Endodermal cell (in vitro differentiated cells): ENCODE measurements around the gene TENT5C. TPM values are rescaled to one million over a fixed set of nuclear protein-coding genes. Genes with fewer than 3 reads are reported as not detected.

Experiments
- DNase-seq: peaks from one replicate; pipeline ENCODE4 v3.0.0-alpha.2; 2017
- H3K27ac ChIP-seq: 2 replicates; pipeline ENCODE4 v1.5.1; 2013; ENCODE audit warnings: mild to moderate bottlenecking, low read depth, low read length, moderate library complexity
- H3K27me3 ChIP-seq: 2 replicates; pipeline ENCODE4 v1.6.1; 2013; ENCODE audit warnings: mild to moderate bottlenecking, low read length, moderate library complexity; ENCODE audit not compliant: insufficient read depth, control insufficient read depth, poor library complexity, severe bottlenecking
- H3K36me3 ChIP-seq: 2 replicates; pipeline ENCODE4 v1.7.0; 2013; ENCODE audit warnings: mild to moderate bottlenecking, low read length, moderate library complexity; ENCODE audit not compliant: control insufficient read depth, insufficient read depth
- H3K4me1 ChIP-seq: one replicate; pipeline ENCODE4 v1.7.0; 2013; ENCODE audit warnings: low read length; ENCODE audit not compliant: control insufficient read depth, insufficient read depth
- H3K4me3 ChIP-seq: 2 replicates; pipeline ENCODE4 v1.5.1; 2013; ENCODE audit warnings: mild to moderate bottlenecking, low read length, moderate library complexity
- H3K9ac ChIP-seq: 2 replicates; pipeline ENCODE4 v1.6.1; 2013; ENCODE audit warnings: mild to moderate bottlenecking, low read length, moderate library complexity; ENCODE audit not compliant: poor library complexity, severe bottlenecking; ENCODE audit errors: extremely low read depth
- H3K9me3 ChIP-seq: 2 replicates; pipeline ENCODE4 v1.6.1; 2013; ENCODE audit warnings: mild to moderate bottlenecking, low read length, moderate library complexity; ENCODE audit not compliant: control insufficient read depth
- H3K27ac Mint-ChIP-seq: 2 replicates; pipeline ENCODE4 v1.8.0; 2020; ENCODE audit warnings: mixed read lengths
- H3K27me3 Mint-ChIP-seq: 2 replicates; pipeline ENCODE4 v1.8.0; 2021; ENCODE audit warnings: mild to moderate bottlenecking, mixed read lengths; ENCODE audit not compliant: insufficient read depth
- H3K36me3 Mint-ChIP-seq: 2 replicates; pipeline ENCODE4 v1.8.0; 2020; ENCODE audit warnings: low read depth, mixed read lengths
- H3K4me1 Mint-ChIP-seq: 2 replicates; pipeline ENCODE4 v1.8.0; 2020; ENCODE audit warnings: mixed read lengths
- H3K4me3 Mint-ChIP-seq: 2 replicates; pipeline ENCODE4 v1.8.0; 2020; ENCODE audit warnings: mild to moderate bottlenecking, moderate library complexity, mixed read lengths
- H3K9me3 Mint-ChIP-seq: 2 replicates; pipeline ENCODE4 v1.8.0; 2020; ENCODE audit warnings: mild to moderate bottlenecking, mixed read lengths
- WGBS, 2 experiments: methylation state at CpG; one replicate each; pipeline versions ENCODE4 v1.1.5 to v1.1.7; 2013; ENCODE audit warnings: missing lambda C conversion rate in 2 of 2, mixed read lengths in 1 of 2; ENCODE audit not compliant: insufficient coverage in 1 of 2, insufficient read length in 1 of 2; 5-methylcytosine and 5-hydroxymethylcytosine counted together
- total RNA-seq, 2 donors: library from RNA; stranded (reverse); fragmentation: NEBNext Ultra II Directional in 1 of 2; extraction: Animal tissue kit (Norgen Biotek cat#: 25700) in 1 of 2; gene quantifications; 2 replicates in 1 of 2; 3 replicates in 1 of 2; pipeline ENCODE4 v1.2.1, GENCODE V29; 2021
- TF ChIP-seq, protein P1 (sequence below): fragments of 200-600 bp; sonication (generic); conservative IDR thresholded peaks from 2 replicates; pipeline ENCODE4 v1.5.0; 2021; ENCODE audit warnings: antibody characterized with exemption, mild to moderate bottlenecking

Gene TENT5C
- total RNA-seq, 2 donors from 2014 or later: 1.0 to 1.4 TPM

DNA sequence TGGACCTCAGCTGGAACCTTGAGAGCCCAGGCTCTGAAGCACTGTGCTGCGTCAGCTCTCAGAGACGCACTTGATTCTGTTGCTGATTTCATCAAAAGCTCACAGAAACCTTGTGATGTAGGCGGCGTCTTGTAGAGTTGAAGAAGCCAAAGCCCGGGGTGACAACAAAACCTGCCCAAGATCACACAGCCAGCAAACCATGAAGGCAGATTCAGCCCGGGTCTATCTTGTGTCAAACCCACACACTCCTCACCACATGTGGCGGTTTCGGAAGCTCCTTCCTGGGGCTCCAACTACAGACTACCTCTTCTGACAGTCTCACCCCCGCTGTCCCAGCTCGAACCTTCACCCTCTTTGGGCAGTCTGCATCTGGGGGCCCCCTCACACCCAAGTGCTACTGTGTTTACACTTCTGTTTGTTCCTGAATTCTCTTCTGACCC is 50.4 kb downstream of the TENT5C start:
- no peaks in the 10 kb centered on the region for H3K36me3 Mint-ChIP-seq
- no peak overlapping the region for H3K27ac Mint-ChIP-seq
- H3K4me3 Mint-ChIP-seq: no peak overlapping the region
- Histone ChIP-seq H3K36me3 (no peaks in the 10 kb centered on the region), H3K27me3 (no peaks in the 10 kb centered on the region), H3K27ac (no peak overlapping the region), H3K4me3 (no peak overlapping the region), H3K9ac (no peak overlapping the region), H3K9me3 (no peaks in the 10 kb centered on the region), H3K4me1 (no peaks in the 10 kb centered on the region)
- peaks cover 2% of the 10 kb centered on the region for H3K27me3 Mint-ChIP-seq
- TF ChIP-seq, protein P1, sequence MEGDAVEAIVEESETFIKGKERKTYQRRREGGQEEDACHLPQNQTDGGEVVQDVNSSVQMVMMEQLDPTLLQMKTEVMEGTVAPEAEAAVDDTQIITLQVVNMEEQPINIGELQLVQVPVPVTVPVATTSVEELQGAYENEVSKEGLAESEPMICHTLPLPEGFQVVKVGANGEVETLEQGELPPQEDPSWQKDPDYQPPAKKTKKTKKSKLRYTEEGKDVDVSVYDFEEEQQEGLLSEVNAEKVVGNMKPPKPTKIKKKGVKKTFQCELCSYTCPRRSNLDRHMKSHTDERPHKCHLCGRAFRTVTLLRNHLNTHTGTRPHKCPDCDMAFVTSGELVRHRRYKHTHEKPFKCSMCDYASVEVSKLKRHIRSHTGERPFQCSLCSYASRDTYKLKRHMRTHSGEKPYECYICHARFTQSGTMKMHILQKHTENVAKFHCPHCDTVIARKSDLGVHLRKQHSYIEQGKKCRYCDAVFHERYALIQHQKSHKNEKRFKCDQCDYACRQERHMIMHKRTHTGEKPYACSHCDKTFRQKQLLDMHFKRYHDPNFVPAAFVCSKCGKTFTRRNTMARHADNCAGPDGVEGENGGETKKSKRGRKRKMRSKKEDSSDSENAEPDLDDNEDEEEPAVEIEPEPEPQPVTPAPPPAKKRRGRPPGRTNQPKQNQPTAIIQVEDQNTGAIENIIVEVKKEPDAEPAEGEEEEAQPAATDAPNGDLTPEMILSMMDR: no peak
- H3K9me3 Mint-ChIP-seq: no peaks in the 10 kb centered on the region
- 93 to 94% methylated on average over 10 of the region's 10 CpGs for WGBS, 2 experiments
- peaks cover 22% of the 10 kb centered on the region for H3K4me1 Mint-ChIP-seq
- no peak for DNase-seq

DNA sequence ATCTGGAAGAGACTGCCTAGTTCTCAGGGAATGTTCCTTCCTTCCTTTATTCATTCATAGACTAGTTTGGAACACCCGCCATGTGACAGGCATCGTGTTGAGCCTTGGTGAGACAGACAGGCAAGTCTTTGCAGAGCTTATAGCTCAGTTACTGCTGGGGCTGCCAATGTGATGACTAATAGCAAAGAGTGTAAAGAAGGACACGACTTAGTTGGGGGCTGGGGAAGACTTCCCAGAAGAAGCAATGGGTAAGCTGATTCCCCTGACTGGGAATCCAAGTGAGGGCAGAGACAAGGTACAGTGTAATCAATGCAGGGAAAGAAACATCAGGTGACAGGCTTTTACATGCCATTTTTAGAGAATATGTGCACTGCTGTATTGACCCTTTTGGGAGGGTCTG is 51.2 kb downstream of the TENT5C start:
- H3K9me3 ChIP-seq: no peaks in the 10 kb centered on the region
- H3K27me3 Mint-ChIP-seq: peaks cover 2% of the 10 kb centered on the region
- no peaks in the 10 kb centered on the region for H3K36me3 ChIP-seq
- H3K9me3 Mint-ChIP-seq: peaks cover 2% of the 10 kb centered on the region
- no peak overlapping the region for H3K4me3 ChIP-seq
- H3K9ac ChIP-seq: no peak overlapping the region
- DNase-seq: peak; percentile 67
- TF ChIP-seq, protein P1: no peak
- H3K36me3 Mint-ChIP-seq: no peaks in the 10 kb centered on the region
- 51 to 56% methylated on average over 3 of the region's 3 CpGs for WGBS, 2 experiments
- H3K27ac ChIP-seq: no peak overlapping the region
- H3K27ac Mint-ChIP-seq: no peak overlapping the region
- H3K4me1 ChIP-seq: no peaks in the 10 kb centered on the region
- no peak overlapping the region for H3K4me3 Mint-ChIP-seq
- no peaks in the 10 kb centered on the region for H3K27me3 ChIP-seq
- H3K4me1 Mint-ChIP-seq: peaks cover 22% of the 10 kb centered on the region

DNA sequence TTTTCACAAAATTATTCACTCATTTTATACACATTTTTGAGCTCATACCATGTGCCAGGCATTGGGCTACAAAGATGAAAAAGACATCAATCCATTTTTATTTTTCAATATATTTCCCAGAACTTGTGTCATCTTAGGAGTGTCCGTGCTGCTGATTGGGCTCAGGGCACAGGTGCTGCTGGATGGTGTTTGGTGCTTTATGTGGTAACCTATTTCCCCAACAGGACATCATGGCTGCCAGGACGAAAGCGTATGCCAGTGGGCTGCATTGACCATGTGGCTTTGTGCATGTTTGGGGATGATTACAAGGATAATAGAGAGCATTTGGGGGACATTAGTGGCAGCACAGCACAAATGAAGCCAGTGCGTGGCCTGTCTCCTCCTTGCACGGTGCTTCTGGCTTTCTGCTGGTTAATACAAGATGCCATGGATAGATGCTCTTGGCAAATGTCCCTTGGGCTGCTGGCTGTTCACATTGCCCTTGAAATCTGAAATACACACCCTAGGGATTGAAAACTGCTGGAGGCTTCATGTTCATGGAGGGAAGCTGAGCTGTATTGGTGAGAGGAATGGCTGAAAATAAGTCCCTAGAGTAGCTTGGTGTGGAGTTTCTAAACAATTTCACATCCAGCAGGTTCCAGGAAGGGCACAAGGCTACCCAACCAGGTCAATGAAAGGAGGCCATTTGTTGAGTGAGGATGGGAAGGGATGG is 52.3 kb downstream of the TENT5C start:
- no peaks in the 10 kb centered on the region for H3K36me3 ChIP-seq
- no peaks in the 10 kb centered on the region for H3K27me3 ChIP-seq
- peaks cover 2% of the 10 kb centered on the region for H3K27me3 Mint-ChIP-seq
- H3K4me3 Mint-ChIP-seq: no peak overlapping the region
- H3K9ac ChIP-seq: no peak overlapping the region
- TF ChIP-seq, protein P1: no peak
- no peaks in the 10 kb centered on the region for H3K9me3 ChIP-seq
- H3K4me1 ChIP-seq: no peaks in the 10 kb centered on the region
- DNase-seq: no peak
- H3K4me3 ChIP-seq: no peak overlapping the region
- H3K9me3 Mint-ChIP-seq: peaks cover 7% of the 10 kb centered on the region
- H3K27ac ChIP-seq: no peak overlapping the region
- no peaks in the 10 kb centered on the region for H3K36me3 Mint-ChIP-seq
- no peak overlapping the region for H3K27ac Mint-ChIP-seq
- H3K4me1 Mint-ChIP-seq: peaks cover 22% of the 10 kb centered on the region
- WGBS, 2 experiments: 95 to 96% methylated on average over 4 to 5 of the region's 5 CpGs
